ENCODE data around the gene CELF1.

- TF ChIP-seq CTCF (IDR thresholded peaks at IDR 0.05; ENCODE audit: low read length), result no peak
- TF ChIP-seq EZH2 (IDR thresholded peaks at IDR 0.05; ENCODE audit: borderline replicate concordance, low read length), result no peak
These were observed 101.5 kb downstream of the CELF1 start for GRCh38 chr11:47451436-47451835.
